ENCODE measurements around the gene LRRIQ3.

LRRIQ3 gene

GRCh38 chr1:74057719-74058118 lies 140.3 kb downstream of the LRRIQ3 start:
- no peak for DNase-seq (ENCODE audit: low spot score)
- no peak for TF ChIP-seq CTCF (IDR thresholded peaks at IDR 0.05; ENCODE audit: borderline replicate concordance, control extremely low read depth, extremely low read depth, insufficient read depth, missing control alignments)
- in situ Hi-C loops (cut with MboI; ENCODE audit: low sequenced_read_pairs, unreplicated experiment), result no loop called here

- in situ Hi-C loops (cut with MboI; ENCODE audit: low sequenced_read_pairs, unreplicated experiment), result no loop called here
- no peak for TF ChIP-seq CTCF (IDR thresholded peaks at IDR 0.05; ENCODE audit: borderline replicate concordance, control extremely low read depth, extremely low read depth, insufficient read depth, missing control alignments)
- no peak for DNase-seq (ENCODE audit: low spot score)
Measured at GRCh38 chr1:74053407-74053806, 144.6 kb downstream of the LRRIQ3 start.

- in situ Hi-C loops (cut with MboI; ENCODE audit: low sequenced_read_pairs, unreplicated experiment), result no loop called here
- no peak for DNase-seq (ENCODE audit: low spot score)
- no peak for TF ChIP-seq CTCF (IDR thresholded peaks at IDR 0.05; ENCODE audit: borderline replicate concordance, control extremely low read depth, extremely low read depth, insufficient read depth, missing control alignments)
Measured at GRCh38 chr1:74050386-74050785, 147.6 kb downstream of the LRRIQ3 start.

- TF ChIP-seq CTCF (IDR thresholded peaks at IDR 0.05; ENCODE audit: borderline replicate concordance, control extremely low read depth, extremely low read depth, insufficient read depth, missing control alignments), result no peak
- in situ Hi-C loops (cut with MboI; ENCODE audit: low sequenced_read_pairs, unreplicated experiment), result no loop called here
- DNase-seq (ENCODE audit: low spot score), result no peak
Measured at GRCh38 chr1:74038042-74038441, 159.9 kb downstream of the LRRIQ3 start.

- no peak for TF ChIP-seq CTCF (IDR thresholded peaks at IDR 0.05; ENCODE audit: borderline replicate concordance, control extremely low read depth, extremely low read depth, insufficient read depth, missing control alignments)
- in situ Hi-C loops (cut with MboI; ENCODE audit: low sequenced_read_pairs, unreplicated experiment), result no loop called here
- no peak for DNase-seq (ENCODE audit: low spot score)
Measured at GRCh38 chr1:74012583-74012982, 185.4 kb downstream of the LRRIQ3 start.

- DNase-seq (ENCODE audit: low spot score), result no peak
- TF ChIP-seq CTCF (IDR thresholded peaks at IDR 0.05; ENCODE audit: borderline replicate concordance, control extremely low read depth, extremely low read depth, insufficient read depth, missing control alignments), result no peak
- in situ Hi-C loops (cut with MboI; ENCODE audit: low sequenced_read_pairs, unreplicated experiment), result no loop called here
Measured at GRCh38 chr1:74011736-74012135, 186.2 kb downstream of the LRRIQ3 start.

GRCh38 chr1:74010206-74010605 lies 187.8 kb downstream of the LRRIQ3 start:
- TF ChIP-seq CTCF (IDR thresholded peaks at IDR 0.05; ENCODE audit: borderline replicate concordance, control extremely low read depth, extremely low read depth, insufficient read depth, missing control alignments), result no peak
- DNase-seq (ENCODE audit: low spot score), result no peak
- in situ Hi-C loops (cut with MboI; ENCODE audit: low sequenced_read_pairs, unreplicated experiment), result no loop called here
